Gastroesophageal sphincter (tissue), 4 donors: ENCODE measurements around the gene BACE1. TPM values are rescaled to one million over a fixed set of nuclear protein-coding genes. Genes with fewer than 3 reads are reported as not detected.
A peak's percentile ranks its signal among the peaks of the same experiment; 100 is the strongest.

Source experiments
- ATAC-seq: fragments of 150-250 bp; one replicate; pipeline ENCODE4 v1.9.1; 2016; ENCODE audit warnings: mild to moderate bottlenecking, moderate library complexity
- H3K27ac ChIP-seq, 4 donors: fragments of 200-600 bp; sonication (generic) in 3 of 4; 1 replicate in 3 of 4; 2 replicates in 1 of 4; pipeline ENCODE4 v1.5.1; 2016 to 2019
- H3K27me3 ChIP-seq: fragments of 200-600 bp; sonication (generic); one replicate; pipeline ENCODE4 v1.5.1; 2019
- H3K36me3 ChIP-seq, 2 donors: fragments of 200-600 bp; sonication (generic); one replicate each; pipeline ENCODE4 v1.5.1; 2019; ENCODE audit warnings: control low read depth in 1 of 2
- H3K4me1 ChIP-seq, 3 donors: fragments of 200-600 bp; sonication (generic); 1 replicate in 2 of 3; 2 replicates in 1 of 3; pipeline ENCODE4 v1.5.1; 2016 to 2019; ENCODE audit warnings: control low read depth in 2 of 3
- H3K4me3 ChIP-seq, 2 donors: fragments of 200-600 bp; sonication (generic); one replicate each; pipeline ENCODE4 v1.5.1; 2019; ENCODE audit warnings: mild to moderate bottlenecking in 1 of 2, moderate library complexity in 1 of 2
- H3K9me3 ChIP-seq, 3 donors: fragments of 200-600 bp; sonication (generic); one replicate each; pipeline ENCODE4 v1.5.1; 2017 to 2019; ENCODE audit warnings: control low read depth in 2 of 3
- EP300 ChIP-seq: sonication (generic); formaldehyde crosslinking; IDR thresholded peaks from one replicate; pipeline ENCODE4 v1.6.1; 2017; ENCODE audit warnings: antibody characterized with exemption, mild to moderate bottlenecking
- POLR2A ChIP-seq, 2 donors: fragments of 450-650 bp; IDR thresholded peaks; one replicate each; pipeline ENCODE4 v1.6.1; 2017; ENCODE audit warnings: antibody characterized with exemption in 2 of 2, mild to moderate bottlenecking in 2 of 2, moderate library complexity in 1 of 2
- POLR2AphosphoS5 ChIP-seq: sonication (generic); formaldehyde crosslinking; IDR thresholded peaks from one replicate; pipeline ENCODE4 v1.6.1; 2017; ENCODE audit warnings: antibody characterized with exemption
- WGBS, 2 donors: methylation state at CpG; one replicate each; pipeline ENCODE4 v1.1.5; 2018; ENCODE audit warnings: low coverage in 1 of 2; 5-methylcytosine and 5-hydroxymethylcytosine counted together
- total RNA-seq, 4 donors: library from RNA; depleted of rRNA; stranded (reverse); fragments of >200 nt; gene quantifications; one replicate each; pipeline ENCODE4 v1.1.0, GENCODE V29; 2016
- TF ChIP-seq, protein P1 (sequence below), 4 experiments: fragments of 200-600 bp in 2 of 4; fragments of 450-650 bp in 2 of 4; sonication (generic) in 1 of 4; IDR thresholded peaks; one replicate each; pipeline ENCODE4 v1.5.1; 2017 to 2019; ENCODE audit warnings: antibody characterized with exemption in 4 of 4, mild to moderate bottlenecking in 2 of 4, moderate library complexity in 2 of 4

BACE1 gene
- total RNA-seq, 4 donors from 2014 or later = 19.2 to 45.4 (median 22.2) TPM

DNA sequence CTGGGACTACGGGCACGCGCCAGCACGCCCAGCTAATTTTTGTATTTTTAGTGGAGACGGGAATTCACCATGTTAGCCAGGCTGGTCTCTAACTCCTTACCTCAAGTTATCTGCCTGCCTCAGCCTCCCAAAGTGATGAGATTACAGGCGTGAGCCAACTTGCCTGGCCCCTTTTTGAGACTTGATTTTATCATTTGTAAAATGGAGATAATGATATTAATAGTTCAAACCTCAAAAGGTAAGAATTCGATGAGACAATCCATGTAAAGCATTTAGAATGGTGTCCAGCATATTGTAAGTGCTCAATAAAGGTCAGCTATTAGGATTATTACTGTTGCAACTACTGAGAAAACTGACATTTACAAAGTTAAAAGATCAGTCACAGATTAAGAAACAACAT, 2.7 kb upstream of the BACE1 start:
- peaks cover 0 to 31% (median 13%) of the 10 kb centered on the region in 3 donors for H3K4me1 ChIP-seq
- TF ChIP-seq POLR2AphosphoS5 (no peak), POLR2A (IDR thresholded peaks at IDR 0.05) (no peak), EP300 (no peak)
- TF ChIP-seq, protein P1, sequence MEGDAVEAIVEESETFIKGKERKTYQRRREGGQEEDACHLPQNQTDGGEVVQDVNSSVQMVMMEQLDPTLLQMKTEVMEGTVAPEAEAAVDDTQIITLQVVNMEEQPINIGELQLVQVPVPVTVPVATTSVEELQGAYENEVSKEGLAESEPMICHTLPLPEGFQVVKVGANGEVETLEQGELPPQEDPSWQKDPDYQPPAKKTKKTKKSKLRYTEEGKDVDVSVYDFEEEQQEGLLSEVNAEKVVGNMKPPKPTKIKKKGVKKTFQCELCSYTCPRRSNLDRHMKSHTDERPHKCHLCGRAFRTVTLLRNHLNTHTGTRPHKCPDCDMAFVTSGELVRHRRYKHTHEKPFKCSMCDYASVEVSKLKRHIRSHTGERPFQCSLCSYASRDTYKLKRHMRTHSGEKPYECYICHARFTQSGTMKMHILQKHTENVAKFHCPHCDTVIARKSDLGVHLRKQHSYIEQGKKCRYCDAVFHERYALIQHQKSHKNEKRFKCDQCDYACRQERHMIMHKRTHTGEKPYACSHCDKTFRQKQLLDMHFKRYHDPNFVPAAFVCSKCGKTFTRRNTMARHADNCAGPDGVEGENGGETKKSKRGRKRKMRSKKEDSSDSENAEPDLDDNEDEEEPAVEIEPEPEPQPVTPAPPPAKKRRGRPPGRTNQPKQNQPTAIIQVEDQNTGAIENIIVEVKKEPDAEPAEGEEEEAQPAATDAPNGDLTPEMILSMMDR (IDR thresholded peaks at IDR 0.05) = no peak
- 81 to 96% methylated on average over 2 to 6 of the region's 7 CpGs for WGBS, 2 donors
- ATAC-seq = no peak
- H3K36me3 ChIP-seq = no peaks in the 10 kb centered on the region
- H3K9me3 ChIP-seq = no peaks in the 10 kb centered on the region
- no peak overlapping the region for H3K27ac ChIP-seq
- no peak overlapping the region for H3K4me3 ChIP-seq
- H3K27me3 ChIP-seq = no peaks in the 10 kb centered on the region

GRCh38 chr11:117315285-117316196, 515 bp downstream of the BACE1 start:
- Histone ChIP-seq H3K36me3 (peaks cover 0 to 2% of the 10 kb centered on the region in 2 donors), H3K27me3 (no peaks in the 10 kb centered on the region), H3K9me3 (no peaks in the 10 kb centered on the region), H3K4me1 (peaks cover 0 to 31% (median 13%) of the 10 kb centered on the region in 3 donors), H3K4me3 (peak overlapping the region; percentile 92 to 93), H3K27ac (peak overlapping the region in 3 of 4 donors; percentile 73 to 81 (median 79))
- WGBS, 2 donors = no CpG with 5 or more reads among the region's 62 CpGs
- TF ChIP-seq, protein P1 (IDR thresholded peaks at IDR 0.05) = no peak
- TF ChIP-seq POLR2AphosphoS5 = no peak
- TF ChIP-seq EP300 = no peak
- TF ChIP-seq POLR2A (IDR thresholded peaks at IDR 0.05) = no peak
- ATAC-seq = peak; percentile 64

- no peak overlapping the region for H3K27ac ChIP-seq
- WGBS, 2 donors = 10% methylated on average over 2 of the region's 10 CpGs; no CpG with 5 or more reads in 1 of the 2 donors
- no peak for ATAC-seq
- H3K36me3 ChIP-seq = peaks cover 0 to 4% of the 10 kb centered on the region in 2 donors
- H3K27me3 ChIP-seq = no peaks in the 10 kb centered on the region
- no peaks in the 10 kb centered on the region for H3K9me3 ChIP-seq
- H3K4me3 ChIP-seq = peak overlapping the region; percentile 92 to 93
- TF ChIP-seq POLR2A (IDR thresholded peaks at IDR 0.05) (no peak), POLR2AphosphoS5 (no peak), EP300 (no peak)
- TF ChIP-seq, protein P1 (IDR thresholded peaks at IDR 0.05) = no peak
- peaks cover 0 to 31% (median 13%) of the 10 kb centered on the region in 3 donors for H3K4me1 ChIP-seq
Measured at GRCh38 chr11:117314840-117315239, 1.2 kb downstream of the BACE1 start.

GRCh38 chr11:117313828-117314768, 2.0 kb downstream of the BACE1 start:
- WGBS, 2 donors = 92 to 93% methylated on average over 4 to 6 of the region's 14 CpGs
- H3K27me3 ChIP-seq = no peaks in the 10 kb centered on the region
- peaks cover 0 to 31% (median 13%) of the 10 kb centered on the region in 3 donors for H3K4me1 ChIP-seq
- TF ChIP-seq POLR2AphosphoS5 = no peak
- H3K27ac ChIP-seq = no peak overlapping the region
- H3K4me3 ChIP-seq = peak overlapping the region in 1 of 2 donors; percentile 93
- ATAC-seq = no peak
- peaks cover 0 to 4% of the 10 kb centered on the region in 2 donors for H3K36me3 ChIP-seq
- no peaks in the 10 kb centered on the region for H3K9me3 ChIP-seq

DNA sequence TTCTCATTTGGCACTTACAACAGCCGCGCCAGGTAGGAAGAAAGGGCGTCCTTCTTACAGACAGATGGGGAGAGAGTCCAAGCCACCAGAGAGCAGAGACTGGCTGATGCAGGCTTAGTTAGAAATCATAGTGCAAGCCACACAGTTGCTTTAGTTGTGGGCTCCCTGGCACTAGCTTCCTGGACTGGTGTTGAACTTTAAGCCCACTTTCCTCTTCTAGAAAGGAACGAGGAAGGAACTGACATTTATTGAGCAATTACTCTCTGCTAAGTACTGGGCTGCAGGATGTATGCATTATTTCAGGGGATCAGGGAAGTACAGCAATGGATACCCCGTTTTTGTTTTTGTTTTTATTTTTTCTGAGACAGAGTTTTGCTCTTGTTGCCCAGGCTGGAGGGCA, 3.0 kb downstream of the BACE1 start:
- Histone ChIP-seq H3K9me3 (no peaks in the 10 kb centered on the region), H3K4me1 (peaks cover 0 to 31% (median 13%) of the 10 kb centered on the region in 3 donors), H3K27me3 (no peaks in the 10 kb centered on the region), H3K4me3 (no peak overlapping the region), H3K27ac (no peak overlapping the region), H3K36me3 (peaks cover 0 to 4% of the 10 kb centered on the region in 2 donors)
- no peak for TF ChIP-seq POLR2A (IDR thresholded peaks at IDR 0.05)
- TF ChIP-seq POLR2AphosphoS5 = no peak
- TF ChIP-seq, protein P1 (IDR thresholded peaks at IDR 0.05) = no peak
- TF ChIP-seq EP300 = no peak
- WGBS, 2 donors = 38 to 67% methylated on average over 1 to 2 of the region's 5 CpGs
- ATAC-seq = no peak
